Measurements from ENCODE around the gene GATA3. TPM values are rescaled to one million over a fixed set of nuclear protein-coding genes. Genes with fewer than 3 reads are reported as not detected.

Gene GATA3
- total RNA-seq, 2 donors from 2014 or later = 14.2 to 25.2 TPM

- H3K27me3 Mint-ChIP-seq = peaks cover 56% of the 10 kb centered on the region
- peaks cover 17% of the 10 kb centered on the region for H3K36me3 Mint-ChIP-seq (ENCODE audit: low read depth)
- peaks cover 7% of the 10 kb centered on the region for H3K9me3 Mint-ChIP-seq
- H3K4me1 Mint-ChIP-seq = peaks cover 20% of the 10 kb centered on the region
- no peak overlapping the region for H3K27ac Mint-ChIP-seq
- no peak for ATAC-seq (replicated peaks)
- H3K4me3 Mint-ChIP-seq = no peak overlapping the region
Observed at GRCh38 chr10:8034466-8035005, 20.0 kb upstream of the GATA3 start.

- ATAC-seq (replicated peaks) = no peak
- Mint-ChIP-seq H3K4me3 (peak overlapping the region; percentile 55), H3K27me3 (peaks cover 61% of the 10 kb centered on the region), H3K27ac (no peak overlapping the region), H3K4me1 (peaks cover 21% of the 10 kb centered on the region), H3K36me3 (ENCODE audit: low read depth) (peaks cover 19% of the 10 kb centered on the region), H3K9me3 (peaks cover 8% of the 10 kb centered on the region)
Observed at GRCh38 chr10:8035006-8035640, 19.4 kb upstream of the GATA3 start.

- Mint-ChIP-seq H3K4me1 (peaks cover 21% of the 10 kb centered on the region), H3K36me3 (ENCODE audit: low read depth) (peaks cover 19% of the 10 kb centered on the region), H3K27me3 (peaks cover 64% of the 10 kb centered on the region), H3K27ac (no peak overlapping the region), H3K9me3 (peaks cover 8% of the 10 kb centered on the region), H3K4me3 (peak overlapping the region; percentile 55)
- ATAC-seq (replicated peaks) = no peak
Observed at GRCh38 chr10:8035641-8036470, 18.6 kb upstream of the GATA3 start.

- Mint-ChIP-seq H3K27me3 (peaks cover 67% of the 10 kb centered on the region), H3K36me3 (ENCODE audit: low read depth) (peaks cover 19% of the 10 kb centered on the region), H3K4me3 (no peak overlapping the region), H3K9me3 (peaks cover 8% of the 10 kb centered on the region), H3K27ac (no peak overlapping the region), H3K4me1 (peaks cover 21% of the 10 kb centered on the region)
- ATAC-seq (replicated peaks) = no peak
Observed at GRCh38 chr10:8036506-8037198, 17.8 kb upstream of the GATA3 start.

- H3K27ac Mint-ChIP-seq = no peak overlapping the region
Observed at GRCh38 chr10:8037199-8037801, 17.2 kb upstream of the GATA3 start.

GRCh38 chr10:8037941-8038894 is 16.3 kb upstream of the GATA3 start:
- peak overlapping the region; percentile 25 for H3K4me3 Mint-ChIP-seq
- peaks cover 8% of the 10 kb centered on the region for H3K9me3 Mint-ChIP-seq
- H3K27ac Mint-ChIP-seq = peak overlapping the region; percentile 36
- ATAC-seq (replicated peaks) = no peak
- peaks cover 26% of the 10 kb centered on the region for H3K4me1 Mint-ChIP-seq
- H3K27me3 Mint-ChIP-seq = peaks cover 71% of the 10 kb centered on the region
- peaks cover 25% of the 10 kb centered on the region for H3K36me3 Mint-ChIP-seq (ENCODE audit: low read depth)

More at GRCh38 chr10:8037199-8037801, 17.2 kb upstream of the GATA3 start:
- peak overlapping the region; percentile 25 for H3K4me3 Mint-ChIP-seq
- peaks cover 69% of the 10 kb centered on the region for H3K27me3 Mint-ChIP-seq
- H3K9me3 Mint-ChIP-seq = peaks cover 8% of the 10 kb centered on the region
- no peak for ATAC-seq (replicated peaks)
- peaks cover 19% of the 10 kb centered on the region for H3K36me3 Mint-ChIP-seq (ENCODE audit: low read depth)
- peaks cover 21% of the 10 kb centered on the region for H3K4me1 Mint-ChIP-seq

GRCh38 chr10:8039321-8039881 is 15.1 kb upstream of the GATA3 start:
- H3K9me3 Mint-ChIP-seq = peaks cover 8% of the 10 kb centered on the region
- no peak overlapping the region for H3K4me3 Mint-ChIP-seq
- no peak overlapping the region for H3K27ac Mint-ChIP-seq
- H3K27me3 Mint-ChIP-seq = peaks cover 79% of the 10 kb centered on the region
- ATAC-seq (replicated peaks) = no peak
- H3K4me1 Mint-ChIP-seq = peaks cover 34% of the 10 kb centered on the region
- peaks cover 29% of the 10 kb centered on the region for H3K36me3 Mint-ChIP-seq (ENCODE audit: low read depth)

GRCh38 chr10:8040651-8041050 is 13.8 kb upstream of the GATA3 start:
- Mint-ChIP-seq H3K4me3 (no peak overlapping the region), H3K36me3 (ENCODE audit: low read depth) (peaks cover 28% of the 10 kb centered on the region), H3K9me3 (peaks cover 8% of the 10 kb centered on the region), H3K27ac (no peak overlapping the region), H3K27me3 (peaks cover 85% of the 10 kb centered on the region), H3K4me1 (peaks cover 39% of the 10 kb centered on the region)
- no peak for ATAC-seq (replicated peaks)

- Mint-ChIP-seq H3K4me3 (no peak overlapping the region), H3K4me1 (peaks cover 46% of the 10 kb centered on the region), H3K9me3 (peaks cover 8% of the 10 kb centered on the region), H3K27me3 (peaks cover 93% of the 10 kb centered on the region), H3K36me3 (ENCODE audit: low read depth) (peaks cover 28% of the 10 kb centered on the region), H3K27ac (no peak overlapping the region)
- ATAC-seq (replicated peaks) = no peak
Observed at GRCh38 chr10:8041284-8041991, 13.1 kb upstream of the GATA3 start.

GRCh38 chr10:8041992-8042720 is 12.3 kb upstream of the GATA3 start:
- peaks cover 45% of the 10 kb centered on the region for H3K4me1 Mint-ChIP-seq
- peaks cover 28% of the 10 kb centered on the region for H3K36me3 Mint-ChIP-seq (ENCODE audit: low read depth)
- ATAC-seq (replicated peaks) = no peak
- H3K27me3 Mint-ChIP-seq = peaks cover 97% of the 10 kb centered on the region
- peak overlapping the region; percentile 27 for H3K4me3 Mint-ChIP-seq
- H3K27ac Mint-ChIP-seq = no peak overlapping the region
- H3K9me3 Mint-ChIP-seq = peaks cover 8% of the 10 kb centered on the region

GRCh38 chr10:8042721-8043568 is 11.5 kb upstream of the GATA3 start:
- no peak overlapping the region for H3K27ac Mint-ChIP-seq
- no peak for ATAC-seq (replicated peaks)
- H3K9me3 Mint-ChIP-seq = peaks cover 8% of the 10 kb centered on the region
- peaks cover 97% of the 10 kb centered on the region for H3K27me3 Mint-ChIP-seq
- H3K4me3 Mint-ChIP-seq = peak overlapping the region; percentile 27
- peaks cover 26% of the 10 kb centered on the region for H3K36me3 Mint-ChIP-seq (ENCODE audit: low read depth)
- H3K4me1 Mint-ChIP-seq = peaks cover 39% of the 10 kb centered on the region
